GM21526 (cell line): ENCODE results near the gene GPR61.

Source experiments
- ATAC-seq: cut with Tn5 transposase; IDR thresholded peaks from one replicate; pipeline ENCODE4 v1.9.1; 2021; ENCODE audit warnings: moderate library complexity; ENCODE audit not compliant: unreplicated experiment, low FRiP score

The GPR61 gene

DNA sequence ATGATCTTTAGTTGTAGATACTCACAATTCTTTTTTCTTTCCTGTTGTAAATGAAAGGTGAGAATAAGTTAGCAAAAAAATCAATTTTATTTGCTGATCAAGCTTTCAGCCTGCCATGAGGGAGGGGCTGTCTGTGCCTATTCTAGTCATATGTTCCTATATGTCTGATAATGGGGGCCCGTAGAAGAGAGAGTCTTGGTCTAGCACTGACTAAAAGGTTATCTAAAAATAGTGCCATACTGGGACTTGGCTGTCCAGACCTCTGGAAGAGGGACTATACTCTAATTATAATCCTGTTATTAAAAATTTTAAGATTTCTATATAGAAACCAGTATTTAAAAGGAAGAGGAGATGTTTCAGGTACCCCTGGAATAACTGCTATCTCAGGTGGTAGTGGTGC lies 27.3 kb downstream of the GPR61 start:
- ATAC-seq: no peak

DNA sequence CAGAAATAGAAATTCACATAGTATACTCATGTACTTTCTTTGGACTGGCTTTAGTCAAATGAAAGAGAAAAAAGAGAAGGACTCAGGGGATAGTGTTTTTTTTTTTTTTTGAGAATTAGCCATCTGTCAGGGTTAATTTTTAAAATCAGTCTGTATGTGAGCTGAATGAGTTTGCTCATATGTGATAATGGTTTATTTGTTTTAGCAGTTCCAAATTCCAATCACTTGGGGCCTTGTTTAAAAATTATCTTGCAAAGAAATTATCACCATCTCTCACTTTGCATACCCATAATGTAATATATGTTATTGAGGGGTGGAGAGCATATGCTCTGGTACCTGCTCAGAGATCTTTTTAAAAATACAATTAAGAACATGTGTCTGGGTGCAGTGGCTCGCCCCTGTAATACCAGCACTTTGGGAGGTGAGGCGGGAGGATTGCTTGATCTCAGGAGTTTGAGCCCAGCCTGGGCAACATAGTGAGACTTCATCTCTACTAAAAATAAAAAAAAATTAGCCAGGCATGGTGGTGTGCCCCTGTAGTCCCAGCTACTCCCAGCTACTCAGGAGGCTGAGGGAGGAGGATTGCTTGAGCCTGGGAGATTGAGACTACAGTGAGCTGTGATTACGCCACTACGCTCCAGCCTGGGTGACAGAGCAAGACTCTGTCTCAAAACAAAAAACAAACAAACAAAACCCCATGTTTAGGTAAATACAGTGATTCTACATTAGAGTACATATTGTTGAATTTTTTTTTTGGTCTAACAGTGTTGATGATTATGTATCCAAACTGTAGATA lies 28.4 kb downstream of the GPR61 start:
- no peak for ATAC-seq

DNA sequence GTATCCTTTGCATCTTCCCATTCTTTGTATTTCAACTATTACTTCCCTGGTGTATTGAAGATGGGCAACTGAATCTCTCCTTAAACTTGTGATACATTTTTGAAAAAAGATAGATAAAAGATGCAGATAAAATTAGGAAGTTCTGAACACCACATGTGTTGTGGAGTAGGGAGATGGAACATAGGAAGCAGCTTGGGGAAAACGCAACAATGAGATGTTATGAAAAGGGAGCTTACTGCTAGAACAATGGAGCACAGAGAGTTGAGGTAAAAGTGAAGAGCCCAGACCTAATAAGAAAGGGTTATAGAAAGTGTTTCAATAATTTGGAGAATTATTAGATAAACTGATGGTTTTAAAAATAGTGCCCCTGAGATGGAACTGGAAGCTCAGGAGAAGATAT lies 29.7 kb downstream of the GPR61 start:
- no peak for ATAC-seq

DNA sequence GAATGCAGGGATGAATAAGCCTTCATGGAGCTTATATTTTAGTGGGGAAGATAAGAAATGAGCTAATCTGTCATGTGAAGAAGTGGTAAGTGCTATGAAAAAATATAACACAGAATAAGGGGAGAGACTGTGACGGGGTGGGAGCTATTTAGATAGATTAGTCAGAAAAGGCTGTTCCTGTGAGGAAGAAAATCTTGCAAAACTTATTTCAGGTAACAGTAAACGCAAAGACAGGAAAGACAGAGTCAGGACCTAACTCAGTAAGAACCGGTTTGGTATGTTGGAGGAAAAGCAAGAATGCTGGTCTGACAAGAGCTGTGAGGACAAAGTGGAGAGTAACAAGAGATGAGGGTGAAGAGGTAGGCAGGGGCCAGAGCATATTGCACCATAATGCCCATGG lies 30.7 kb downstream of the GPR61 start:
- no peak for ATAC-seq

DNA sequence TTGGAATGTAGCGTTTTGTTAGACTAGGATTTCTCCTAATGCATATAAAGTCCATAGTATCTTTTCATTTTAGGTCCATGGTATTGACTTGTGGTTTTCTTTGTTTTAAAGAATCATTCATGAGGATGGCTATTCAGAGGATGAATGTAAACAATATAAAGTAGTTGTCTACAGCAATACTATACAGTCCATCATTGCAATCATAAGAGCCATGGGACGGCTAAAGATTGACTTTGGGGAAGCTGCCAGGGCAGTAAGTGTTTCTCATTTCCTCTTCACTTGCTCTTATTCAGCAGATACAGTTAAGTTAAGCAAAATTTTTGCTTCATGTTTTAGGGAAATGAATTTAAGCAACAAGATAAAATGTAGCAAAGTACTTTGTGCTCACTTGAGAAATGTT lies 34.1 kb downstream of the GPR61 start:
- no peak for ATAC-seq

DNA sequence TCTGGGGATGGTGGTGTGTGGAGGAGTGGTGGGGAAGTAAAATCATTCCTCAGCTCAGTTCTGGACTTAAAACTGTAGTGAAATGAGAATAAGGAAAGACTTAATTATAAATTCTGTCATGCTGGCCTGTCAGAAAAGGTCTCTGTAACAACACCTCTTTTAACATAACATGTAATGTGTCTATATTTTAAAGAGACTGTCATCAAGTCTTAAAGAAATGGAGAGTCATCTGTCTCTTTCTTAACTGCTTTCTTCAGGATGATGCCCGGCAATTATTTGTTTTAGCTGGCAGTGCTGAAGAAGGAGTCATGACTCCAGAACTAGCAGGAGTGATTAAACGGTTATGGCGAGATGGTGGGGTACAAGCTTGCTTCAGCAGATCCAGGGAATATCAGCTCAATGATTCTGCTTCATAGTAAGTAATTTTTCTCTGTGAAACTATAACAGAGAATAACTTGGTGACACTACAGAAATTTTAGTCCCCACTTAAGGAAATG lies 39.3 kb downstream of the GPR61 start:
- no peak for ATAC-seq

DNA sequence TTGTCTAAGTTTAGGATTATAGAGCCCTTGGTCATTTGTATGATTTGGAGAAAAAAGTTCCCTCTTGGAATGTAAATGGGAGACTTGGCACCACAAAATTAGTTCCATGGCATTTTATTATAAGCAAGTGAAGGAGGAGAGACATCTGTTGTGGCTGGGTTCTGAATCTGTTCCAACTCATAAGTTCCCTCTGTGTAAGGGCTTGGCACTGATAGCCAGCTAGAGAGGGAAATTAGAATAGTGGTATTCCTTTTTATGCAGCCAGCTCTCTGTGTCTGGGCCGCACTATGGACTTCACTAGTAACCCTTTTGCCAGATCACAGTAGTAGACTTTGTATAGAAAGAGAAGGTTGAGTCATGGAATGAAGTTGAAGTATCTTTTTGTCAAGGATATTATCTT lies 39.8 kb downstream of the GPR61 start:
- ATAC-seq: no peak

DNA sequence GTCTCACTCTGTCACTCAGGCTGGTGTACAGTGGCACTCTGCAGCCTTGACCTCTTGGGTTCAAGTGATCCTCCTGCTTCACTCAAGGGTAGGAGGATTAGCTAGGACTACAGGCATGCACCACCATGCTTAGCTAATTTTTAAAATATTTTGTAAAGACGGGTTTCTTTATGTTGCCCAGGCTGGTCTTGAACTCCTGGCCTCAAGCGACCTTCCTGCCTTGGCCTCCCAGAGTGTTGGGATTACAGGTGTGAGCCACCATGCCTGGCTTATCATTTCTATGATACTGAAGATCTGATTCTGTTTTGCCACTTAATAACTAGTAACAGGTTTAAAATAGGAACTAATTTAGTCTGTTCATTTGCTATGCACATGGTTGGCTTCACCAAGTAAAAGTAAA lies 42.3 kb downstream of the GPR61 start:
- no peak for ATAC-seq

DNA sequence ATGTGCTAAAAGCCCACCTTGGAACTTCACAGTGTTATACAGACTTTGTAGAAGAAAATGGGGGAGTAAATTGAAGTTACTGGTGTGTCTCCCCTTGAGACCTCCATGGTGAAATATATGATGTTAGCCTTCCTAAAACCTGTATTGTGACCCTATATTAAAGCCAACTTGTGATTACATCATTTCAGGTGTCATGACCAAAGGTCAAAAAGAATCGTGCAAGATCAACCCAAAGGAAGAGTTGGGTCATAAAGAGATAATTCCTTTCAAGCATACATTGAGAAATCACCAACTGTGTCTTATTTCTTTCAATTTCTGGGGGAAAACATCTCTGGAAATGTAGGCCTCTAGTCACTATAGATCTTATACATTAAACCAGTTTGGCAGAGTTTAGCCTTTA lies 45.1 kb downstream of the GPR61 start:
- no peak for ATAC-seq

DNA sequence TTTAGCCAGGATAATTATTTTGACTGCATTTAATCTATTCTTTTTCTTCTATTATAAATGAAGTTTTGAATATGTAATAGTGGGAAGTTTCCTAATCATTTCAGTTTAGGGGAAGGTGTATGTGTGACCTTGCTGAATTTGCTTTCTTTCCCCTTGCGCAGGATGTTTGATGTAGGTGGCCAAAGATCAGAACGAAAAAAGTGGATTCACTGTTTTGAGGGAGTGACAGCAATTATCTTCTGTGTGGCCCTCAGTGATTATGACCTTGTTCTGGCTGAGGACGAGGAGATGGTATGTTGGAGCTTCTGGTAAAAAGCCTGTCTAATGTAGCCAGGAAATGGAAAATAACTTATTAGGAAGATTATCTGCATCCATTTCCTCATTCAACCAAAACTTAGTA lies 46.4 kb downstream of the GPR61 start:
- ATAC-seq: no peak

DNA sequence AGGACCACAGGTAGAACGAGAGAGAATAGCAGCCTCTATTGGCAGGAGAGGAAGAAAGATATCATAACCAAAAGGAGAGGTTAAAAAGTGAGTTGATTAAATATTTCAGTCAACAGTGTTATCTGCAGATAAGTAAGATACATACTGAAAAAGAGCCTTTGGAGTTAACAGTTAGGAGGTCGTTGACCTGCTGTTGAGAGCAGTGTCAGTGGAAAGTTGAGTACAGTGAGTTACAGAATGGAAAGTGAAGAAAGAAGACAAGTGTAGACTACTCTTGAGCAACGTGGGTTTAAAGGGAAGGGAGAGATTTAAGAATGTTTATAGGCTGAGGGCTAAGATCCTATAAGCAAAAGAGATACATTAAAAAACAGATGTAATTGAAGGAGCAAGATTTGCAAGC lies 49.5 kb downstream of the GPR61 start:
- ATAC-seq: no peak

DNA sequence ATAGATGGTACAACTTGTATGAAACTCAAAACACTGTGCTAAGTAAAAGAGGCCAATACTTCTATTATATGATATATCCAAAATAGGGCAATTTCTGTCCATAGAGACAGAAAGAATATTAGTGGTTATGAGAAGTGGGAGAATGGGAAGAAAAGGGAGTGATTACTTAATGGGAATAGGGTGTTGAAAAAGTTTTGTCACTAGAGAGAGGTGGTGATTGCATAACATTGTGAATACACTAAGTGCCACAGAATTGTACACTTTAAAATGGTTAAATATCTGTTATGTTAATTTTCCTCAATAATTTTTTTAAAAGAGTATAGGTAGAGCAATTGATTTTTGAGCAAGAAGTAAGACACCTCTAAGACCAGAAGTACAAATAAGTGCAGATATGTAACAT lies 50.0 kb downstream of the GPR61 start:
- no peak for ATAC-seq

DNA sequence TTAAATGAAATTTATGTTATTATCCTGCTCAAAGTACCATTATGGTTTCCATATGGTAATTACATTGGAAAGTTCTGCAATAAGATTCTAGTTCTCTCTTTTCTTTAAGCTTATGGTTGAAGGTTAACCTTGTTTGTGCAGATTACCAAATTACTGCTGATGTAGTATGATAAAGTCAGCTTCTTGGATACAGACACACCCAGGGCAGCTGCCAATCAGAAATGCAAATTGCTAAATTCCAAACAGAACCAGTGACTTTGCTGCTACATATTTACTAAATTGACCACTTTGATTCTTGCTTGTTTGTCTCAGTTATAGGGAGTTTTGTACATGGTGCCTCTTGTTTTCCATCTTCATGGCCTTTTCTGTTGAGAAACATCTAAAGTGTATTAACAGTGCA lies 53.2 kb downstream of the GPR61 start:
- no peak for ATAC-seq

DNA sequence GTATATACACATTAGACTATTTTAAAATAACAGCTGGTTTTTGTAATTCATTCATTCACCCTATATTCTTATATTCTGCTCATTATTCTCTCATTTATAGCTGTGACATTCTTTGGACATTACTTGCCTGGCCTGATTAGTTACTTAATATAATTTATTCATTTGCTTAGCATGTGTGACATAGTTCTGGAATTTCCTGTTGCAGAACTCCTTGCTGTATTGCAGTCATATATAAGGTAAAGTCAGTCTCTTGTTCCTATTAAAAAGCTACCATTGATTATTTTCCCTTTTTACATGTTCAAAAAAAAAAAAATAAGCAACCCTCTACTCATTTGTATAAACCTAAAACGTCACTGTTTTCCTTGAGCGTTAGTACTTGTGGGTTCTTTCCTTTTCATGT lies 55.9 kb downstream of the GPR61 start:
- no peak for ATAC-seq
